ENCODE results near the gene FLII. TPM values are rescaled to one million over a fixed set of nuclear protein-coding genes. Genes with fewer than 3 reads are reported as not detected.

FLII gene
- total and polyA plus RNA-seq, 2 experiments from 2014 or later, result 175 to 373 TPM

- Histone ChIP-seq H3K9me2 (ENCODE audit: insufficient read depth) (no peaks in the 10 kb centered on the region), H3K4me2 (no peak overlapping the region), H3K27me3 (ENCODE audit: insufficient read depth) (no peaks in the 10 kb centered on the region), H3K27ac (ENCODE audit: low read depth) (no peak overlapping the region), H3K79me2 (replicated peaks; ENCODE audit: insufficient read depth) (peaks cover 58% of the 10 kb centered on the region), H4K20me1 (replicated peaks; ENCODE audit: insufficient read depth) (peaks cover 4% of the 10 kb centered on the region), H3K4me3 (no peak overlapping the region), H3K4me1 (ENCODE audit: insufficient read depth) (peaks cover 7% of the 10 kb centered on the region; the same call in 1 of the 2 replicates), H2AFZ (no peak overlapping the region), H3F3A (replicated peaks; ENCODE audit: low read depth) (no peaks in the 10 kb centered on the region), H3K36me3 (ENCODE audit: insufficient read depth) (0 out of 2 replicates have a peak, but pooled peaks cover 3% of the 10 kb centered on the region)
- H3K4me3 Mint-ChIP-seq, result no peak overlapping the region
- no peak for TF ChIP-seq NANOG (IDR thresholded peaks at IDR 0.05; ENCODE audit: borderline replicate concordance)
- no peak for TF ChIP-seq EZH2phosphoT487 (IDR thresholded peaks at IDR 0.05; ENCODE audit: unreplicated experiment)
- no peak for TF ChIP-seq JUNB (IDR thresholded peaks at IDR 0.05; ENCODE audit: unreplicated experiment)
- no peaks in the 10 kb centered on the region for H3K9me3 Mint-ChIP-seq
- H3K27me3 Mint-ChIP-seq (ENCODE audit: insufficient read depth, low read depth, poor library complexity), result peaks cover 7% of the 10 kb centered on the region
- DNase-seq (ENCODE audit: low spot score) (no peak), ATAC-seq (no peak)
- peaks cover 12% of the 10 kb centered on the region for H3K36me3 Mint-ChIP-seq (ENCODE audit: low read depth)
- H3K4me1 Mint-ChIP-seq, result peaks cover 18% of the 10 kb centered on the region
- H3K27ac Mint-ChIP-seq, result no peak overlapping the region
Measured at GRCh38 chr17:18230288-18231141, 28.0 kb downstream of the FLII start.

DNA sequence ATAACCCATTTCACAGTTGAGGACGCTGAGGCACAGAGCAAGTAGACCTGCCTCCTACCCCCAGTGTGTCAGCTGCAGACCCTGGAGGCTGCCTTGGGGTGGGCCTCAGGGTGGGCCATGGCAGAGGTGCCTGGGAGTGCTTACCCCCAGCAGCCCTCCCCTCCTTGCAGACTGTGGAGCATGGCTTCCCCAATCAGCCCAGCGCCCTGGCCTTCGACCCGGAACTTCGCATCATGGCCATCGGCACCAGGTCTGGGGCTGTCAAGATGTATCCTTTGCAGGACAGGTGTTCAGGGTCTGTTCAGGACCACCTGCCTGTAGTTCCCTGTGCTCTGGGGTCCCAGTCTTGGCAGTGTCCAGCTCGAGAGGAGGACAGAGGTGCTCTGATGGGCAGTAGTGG is 28.8 kb downstream of the FLII start:
- Mint-ChIP-seq H3K9me3 (no peaks in the 10 kb centered on the region), H3K27ac (no peak overlapping the region; the same call in 1 of the 2 replicates), H3K27me3 (ENCODE audit: insufficient read depth, low read depth, poor library complexity) (peaks cover 9% of the 10 kb centered on the region), H3K4me3 (no peak overlapping the region), H3K36me3 (ENCODE audit: low read depth) (peaks cover 7% of the 10 kb centered on the region), H3K4me1 (peaks cover 18% of the 10 kb centered on the region)
- Histone ChIP-seq H3K4me1 (ENCODE audit: insufficient read depth) (peaks cover 7% of the 10 kb centered on the region; the same call in 1 of the 2 replicates), H3K4me2 (no peak overlapping the region), H3K36me3 (ENCODE audit: insufficient read depth) (no peaks in the 10 kb centered on the region), H3K79me2 (replicated peaks; ENCODE audit: insufficient read depth) (peaks cover 58% of the 10 kb centered on the region), H3K27me3 (ENCODE audit: insufficient read depth) (no peaks in the 10 kb centered on the region), H4K20me1 (replicated peaks; ENCODE audit: insufficient read depth) (peaks cover 4% of the 10 kb centered on the region), H2AFZ (no peak overlapping the region), H3F3A (replicated peaks; ENCODE audit: low read depth) (no peaks in the 10 kb centered on the region), H3K9me2 (ENCODE audit: insufficient read depth) (no peaks in the 10 kb centered on the region), H3K27ac (ENCODE audit: low read depth) (no peak overlapping the region), H3K4me3 (no peak overlapping the region)
- DNase-seq (ENCODE audit: low spot score) (no peak), ATAC-seq (no peak)
- no peak for TF ChIP-seq ZNF331 (CRISPR knock-in tag; IDR thresholded peaks at IDR 0.05; ENCODE audit: low read depth)
- TF ChIP-seq, protein P1, sequence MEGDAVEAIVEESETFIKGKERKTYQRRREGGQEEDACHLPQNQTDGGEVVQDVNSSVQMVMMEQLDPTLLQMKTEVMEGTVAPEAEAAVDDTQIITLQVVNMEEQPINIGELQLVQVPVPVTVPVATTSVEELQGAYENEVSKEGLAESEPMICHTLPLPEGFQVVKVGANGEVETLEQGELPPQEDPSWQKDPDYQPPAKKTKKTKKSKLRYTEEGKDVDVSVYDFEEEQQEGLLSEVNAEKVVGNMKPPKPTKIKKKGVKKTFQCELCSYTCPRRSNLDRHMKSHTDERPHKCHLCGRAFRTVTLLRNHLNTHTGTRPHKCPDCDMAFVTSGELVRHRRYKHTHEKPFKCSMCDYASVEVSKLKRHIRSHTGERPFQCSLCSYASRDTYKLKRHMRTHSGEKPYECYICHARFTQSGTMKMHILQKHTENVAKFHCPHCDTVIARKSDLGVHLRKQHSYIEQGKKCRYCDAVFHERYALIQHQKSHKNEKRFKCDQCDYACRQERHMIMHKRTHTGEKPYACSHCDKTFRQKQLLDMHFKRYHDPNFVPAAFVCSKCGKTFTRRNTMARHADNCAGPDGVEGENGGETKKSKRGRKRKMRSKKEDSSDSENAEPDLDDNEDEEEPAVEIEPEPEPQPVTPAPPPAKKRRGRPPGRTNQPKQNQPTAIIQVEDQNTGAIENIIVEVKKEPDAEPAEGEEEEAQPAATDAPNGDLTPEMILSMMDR (conservative IDR thresholded peaks at IDR 0.05; ENCODE audit: low read depth in 2 of 2), result no peak
- no peak for TF ChIP-seq CREB1 (CRISPR knock-in tag; IDR thresholded peaks at IDR 0.05; ENCODE audit: low read depth)
- TF ChIP-seq ZNF114 (CRISPR knock-in tag; IDR thresholded peaks at IDR 0.05), result no peak
- TF ChIP-seq JUNB (IDR thresholded peaks at IDR 0.05; ENCODE audit: unreplicated experiment), result no peak
- no peak for TF ChIP-seq EZH2 (IDR thresholded peaks at IDR 0.05; ENCODE audit: low read depth, unreplicated experiment)
- TF ChIP-seq, protein P2, sequence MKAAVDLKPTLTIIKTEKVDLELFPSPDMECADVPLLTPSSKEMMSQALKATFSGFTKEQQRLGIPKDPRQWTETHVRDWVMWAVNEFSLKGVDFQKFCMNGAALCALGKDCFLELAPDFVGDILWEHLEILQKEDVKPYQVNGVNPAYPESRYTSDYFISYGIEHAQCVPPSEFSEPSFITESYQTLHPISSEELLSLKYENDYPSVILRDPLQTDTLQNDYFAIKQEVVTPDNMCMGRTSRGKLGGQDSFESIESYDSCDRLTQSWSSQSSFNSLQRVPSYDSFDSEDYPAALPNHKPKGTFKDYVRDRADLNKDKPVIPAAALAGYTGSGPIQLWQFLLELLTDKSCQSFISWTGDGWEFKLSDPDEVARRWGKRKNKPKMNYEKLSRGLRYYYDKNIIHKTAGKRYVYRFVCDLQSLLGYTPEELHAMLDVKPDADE (IDR thresholded peaks at IDR 0.05), result no peak
- no peak for TF ChIP-seq STAT1 (IDR thresholded peaks at IDR 0.05; ENCODE audit: unreplicated experiment)
- no peak for TF ChIP-seq EZH2phosphoT487 (IDR thresholded peaks at IDR 0.05; ENCODE audit: unreplicated experiment)
- TF ChIP-seq ZNF462 (CRISPR knock-in tag; IDR thresholded peaks at IDR 0.05), result no peak
